ENCODE measurements around the gene PI4K2B. TPM values are rescaled to one million over a fixed set of nuclear protein-coding genes. Genes with fewer than 3 reads are reported as not detected.

The PI4K2B gene
- total and polyA plus RNA-seq, 2 experiments from 2014 or later, result 6.7 to 21.4 TPM

GRCh38 chr4:25284466-25284865 is 50.6 kb downstream of the PI4K2B start (continued):
- TF ChIP-seq CTCF (conservative IDR thresholded peaks at IDR 0.05; ENCODE audit: low read depth in 2 of 2) (no peak), POLR2AphosphoS5 (IDR thresholded peaks at IDR 0.05; ENCODE audit: low read depth) (no peak), CREB1 (CRISPR knock-in tag; IDR thresholded peaks at IDR 0.05; ENCODE audit: low read depth) (no peak), NANOG (IDR thresholded peaks at IDR 0.05; ENCODE audit: borderline replicate concordance) (no peak), ZNF331 (CRISPR knock-in tag; IDR thresholded peaks at IDR 0.05; ENCODE audit: low read depth) (no peak)

- H3K4me1 ChIP-seq (ENCODE audit: insufficient read depth), result no peaks in the 10 kb centered on the region
- no peak overlapping the region for H3K27ac Mint-ChIP-seq
- peaks cover 2% of the 10 kb centered on the region for H3K27me3 Mint-ChIP-seq (ENCODE audit: insufficient read depth, low read depth, poor library complexity)
- peak overlapping the region; percentile 92 for H2AFZ ChIP-seq
- H3K79me2 ChIP-seq (replicated peaks; ENCODE audit: insufficient read depth), result no peaks in the 10 kb centered on the region
- H4K20me1 ChIP-seq (replicated peaks; ENCODE audit: insufficient read depth), result no peaks in the 10 kb centered on the region
- no peaks in the 10 kb centered on the region for H3K36me3 ChIP-seq (ENCODE audit: insufficient read depth)
- H3F3A ChIP-seq (replicated peaks; ENCODE audit: low read depth), result no peaks in the 10 kb centered on the region
- 0 out of 3 replicates have a peak, but pooled peaks cover 3% of the 10 kb centered on the region for H3K4me1 Mint-ChIP-seq
- H3K9me2 ChIP-seq (ENCODE audit: insufficient read depth), result peaks cover 21% of the 10 kb centered on the region
- no peaks in the 10 kb centered on the region for H3K36me3 Mint-ChIP-seq (ENCODE audit: low read depth)
- no peak overlapping the region for H3K4me2 ChIP-seq
- no peak overlapping the region for H3K27ac ChIP-seq (ENCODE audit: low read depth)
- ATAC-seq (peak; percentile 43; the same call in 2 of the 3 replicates), DNase-seq (ENCODE audit: low spot score) (peak; percentile 40)
- no peak overlapping the region for H3K4me3 Mint-ChIP-seq
- H3K9me3 Mint-ChIP-seq, result peaks cover 4% of the 10 kb centered on the region; the same call in 1 of the 3 replicates
- no peaks in the 10 kb centered on the region for H3K27me3 ChIP-seq (ENCODE audit: insufficient read depth)
- H3K4me3 ChIP-seq, result no peak overlapping the region
- TF ChIP-seq, protein P1, sequence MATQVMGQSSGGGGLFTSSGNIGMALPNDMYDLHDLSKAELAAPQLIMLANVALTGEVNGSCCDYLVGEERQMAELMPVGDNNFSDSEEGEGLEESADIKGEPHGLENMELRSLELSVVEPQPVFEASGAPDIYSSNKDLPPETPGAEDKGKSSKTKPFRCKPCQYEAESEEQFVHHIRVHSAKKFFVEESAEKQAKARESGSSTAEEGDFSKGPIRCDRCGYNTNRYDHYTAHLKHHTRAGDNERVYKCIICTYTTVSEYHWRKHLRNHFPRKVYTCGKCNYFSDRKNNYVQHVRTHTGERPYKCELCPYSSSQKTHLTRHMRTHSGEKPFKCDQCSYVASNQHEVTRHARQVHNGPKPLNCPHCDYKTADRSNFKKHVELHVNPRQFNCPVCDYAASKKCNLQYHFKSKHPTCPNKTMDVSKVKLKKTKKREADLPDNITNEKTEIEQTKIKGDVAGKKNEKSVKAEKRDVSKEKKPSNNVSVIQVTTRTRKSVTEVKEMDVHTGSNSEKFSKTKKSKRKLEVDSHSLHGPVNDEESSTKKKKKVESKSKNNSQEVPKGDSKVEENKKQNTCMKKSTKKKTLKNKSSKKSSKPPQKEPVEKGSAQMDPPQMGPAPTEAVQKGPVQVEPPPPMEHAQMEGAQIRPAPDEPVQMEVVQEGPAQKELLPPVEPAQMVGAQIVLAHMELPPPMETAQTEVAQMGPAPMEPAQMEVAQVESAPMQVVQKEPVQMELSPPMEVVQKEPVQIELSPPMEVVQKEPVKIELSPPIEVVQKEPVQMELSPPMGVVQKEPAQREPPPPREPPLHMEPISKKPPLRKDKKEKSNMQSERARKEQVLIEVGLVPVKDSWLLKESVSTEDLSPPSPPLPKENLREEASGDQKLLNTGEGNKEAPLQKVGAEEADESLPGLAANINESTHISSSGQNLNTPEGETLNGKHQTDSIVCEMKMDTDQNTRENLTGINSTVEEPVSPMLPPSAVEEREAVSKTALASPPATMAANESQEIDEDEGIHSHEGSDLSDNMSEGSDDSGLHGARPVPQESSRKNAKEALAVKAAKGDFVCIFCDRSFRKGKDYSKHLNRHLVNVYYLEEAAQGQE (IDR thresholded peaks at IDR 0.05; ENCODE audit: unreplicated experiment), result no peak
- TF ChIP-seq ZNF331 (CRISPR knock-in tag; IDR thresholded peaks at IDR 0.05; ENCODE audit: low read depth) (no peak), EZH2 (IDR thresholded peaks at IDR 0.05; ENCODE audit: low read depth, unreplicated experiment) (no peak), ZNF462 (CRISPR knock-in tag; IDR thresholded peaks at IDR 0.05) (no peak), CREB1 (CRISPR knock-in tag; IDR thresholded peaks at IDR 0.05; ENCODE audit: low read depth) (no peak), EZH2phosphoT487 (IDR thresholded peaks at IDR 0.05; ENCODE audit: unreplicated experiment) (no peak), JUNB (IDR thresholded peaks at IDR 0.05; ENCODE audit: unreplicated experiment) (no peak), POLR2AphosphoS5 (IDR thresholded peaks at IDR 0.05; ENCODE audit: low read depth) (no peak), ETS1 (IDR thresholded peaks at IDR 0.05) (no peak)
Measured at GRCh38 chr4:25290490-25291067, 56.7 kb downstream of the PI4K2B start.
